Subcutaneous adipose tissue (tissue), 4 donors: Measurements from ENCODE around the gene RPL28. TPM values are rescaled to one million over a fixed set of nuclear protein-coding genes. Genes with fewer than 3 reads are reported as not detected.

Experiments used
- CTCF ChIP-seq: fragments of 450-650 bp; IDR thresholded peaks from one replicate; pipeline ENCODE4 v1.5.1; 2016; ENCODE audit warnings: low read depth, mild to moderate bottlenecking, control low read depth, antibody characterized with exemption, moderate library complexity
- total RNA-seq, 4 donors: library from RNA; depleted of rRNA; stranded (reverse); fragments of >200 nt; gene quantifications; one replicate each; pipeline ENCODE4 v1.1.0, GENCODE V29; 2016

RPL28 gene
- 100 to 1,000 TPM; 283 to 590 (median 367) TPM for total RNA-seq

- TF ChIP-seq CTCF, result no peak
Measured at GRCh38 chr19:55385724-55386492, at the start of gene RPL28. TSS of gene RPL28 (plus strand) at chr19:55385932. CDS start at chr19:55386358, 426 bp downstream.

GRCh38 chr19:55336101-55336500 is 49.6 kb upstream of the RPL28 start:
- no peak for TF ChIP-seq CTCF

GRCh38 chr19:55339105-55339888 is 46.4 kb upstream of the RPL28 start, which contains the start of gene KMT5C:
TSS of gene KMT5C (plus strand) at chr19:55339876. CDS start at chr19:55341937, 2,061 bp downstream.
- no peak for TF ChIP-seq CTCF

- no peak for TF ChIP-seq CTCF
Measured at GRCh38 chr19:55339889-55340783, 45.6 kb upstream of the RPL28 start.

- no peak for TF ChIP-seq CTCF
Measured at GRCh38 chr19:55340784-55341147, 45.0 kb upstream of the RPL28 start.

GRCh38 chr19:55341171-55341588 is 44.6 kb upstream of the RPL28 start:
- TF ChIP-seq CTCF, result no peak
